Activated CD8-positive, alpha-beta memory T cell treated with anti-CD3 and anti-CD28 coated beads, Interleukin-2, amount 10 ng/mL, durations not matched to agents 7 days and 5 days (primary cell): ENCODE measurements around the gene ACAN. TPM values are rescaled to one million over a fixed set of nuclear protein-coding genes. Genes with fewer than 3 reads are reported as not detected.
A peak's percentile ranks its signal among the peaks of the same experiment; 100 is the strongest.

Experiments
- ATAC-seq: fragments of 150-1000 bp; cut with Tn5 transposase; one replicate; pipeline ENCODE4 v1.10.0; 2021; ENCODE audit warnings: moderate library complexity
- CTCF ChIA-PET: fragments of 350-600 bp; sonication (Branson Sonifier 250); formaldehyde crosslinking; loops from one replicate; lab custom pipeline; 2021; ENCODE audit warnings: antibody characterized with exemption; lab: Charles Lee
- DNase-seq: peaks from one replicate; pipeline ENCODE4 v3.0.0-alpha.2; 2020
- H3K27ac Mint-ChIP-seq: one replicate; pipeline ENCODE4 v1.8.0; 2021; ENCODE audit warnings: mild to moderate bottlenecking, mixed read lengths
- H3K27me3 Mint-ChIP-seq: one replicate; pipeline ENCODE4 v1.8.0; 2021; ENCODE audit warnings: mixed read lengths
- H3K36me3 Mint-ChIP-seq: one replicate; pipeline ENCODE4 v1.8.0; 2021; ENCODE audit warnings: mild to moderate bottlenecking, mixed read lengths
- H3K4me1 Mint-ChIP-seq: one replicate; pipeline ENCODE4 v1.8.0; 2021; ENCODE audit warnings: mixed read lengths
- H3K4me3 Mint-ChIP-seq: one replicate; pipeline ENCODE4 v1.8.0; 2021; ENCODE audit warnings: mild to moderate bottlenecking, moderate library complexity, mixed read lengths
- H3K9me3 Mint-ChIP-seq: one replicate; pipeline ENCODE4 v1.8.0; 2022; ENCODE audit warnings: low read depth, mixed read lengths
- total RNA-seq, 2 experiments: library from RNA; stranded (reverse); gene quantifications; one replicate each; pipeline ENCODE4 v1.2.3, GENCODE V29; 2021

Gene ACAN
- total RNA-seq, 2 experiments from 2014 or later, result not detected

GRCh38 chr15:88878720-88879184 is 75.5 kb downstream of the ACAN start:
- ATAC-seq (peak; percentile 76), DNase-seq (peak; percentile 49)
- Mint-ChIP-seq H3K4me1 (no peaks in the 10 kb centered on the region), H3K9me3 (no peaks in the 10 kb centered on the region), H3K36me3 (peaks cover 3% of the 10 kb centered on the region), H3K4me3 (no peak overlapping the region), H3K27ac (no peak overlapping the region), H3K27me3 (no peaks in the 10 kb centered on the region)
- CTCF ChIA-PET, result interaction anchor here (0.8 to 2.1 kb wide), 9 partner anchors 9 to 452 kb away, joined by 3 to 9 read pairs (median 3); no protein-coding TSS in a partner anchor

- Mint-ChIP-seq H3K9me3 (no peaks in the 10 kb centered on the region), H3K27ac (no peak overlapping the region), H3K36me3 (peaks cover 1% of the 10 kb centered on the region), H3K4me1 (no peaks in the 10 kb centered on the region), H3K27me3 (no peaks in the 10 kb centered on the region), H3K4me3 (no peak overlapping the region)
- ATAC-seq, result no peak
- no peak for DNase-seq
- CTCF ChIA-PET, result interaction anchor here (0.8 to 1.2 kb wide), 2 partner anchors 24 to 296 kb away, joined by 3 to 4 read pairs; no protein-coding TSS in a partner anchor
These were observed 77.9 kb downstream of the ACAN start for GRCh38 chr15:88880944-88881740.

- H3K27ac Mint-ChIP-seq, result no peak overlapping the region
- H3K4me3 Mint-ChIP-seq, result no peak overlapping the region
- ATAC-seq (no peak), DNase-seq (no peak)
- H3K27me3 Mint-ChIP-seq, result no peaks in the 10 kb centered on the region
- H3K4me1 Mint-ChIP-seq, result no peaks in the 10 kb centered on the region
- H3K36me3 Mint-ChIP-seq, result peaks cover 1% of the 10 kb centered on the region
- CTCF ChIA-PET, result no interaction called here
- no peaks in the 10 kb centered on the region for H3K9me3 Mint-ChIP-seq
These were observed 78.5 kb downstream of the ACAN start for GRCh38 chr15:88881775-88882174.

GRCh38 chr15:88882785-88883184 is 79.5 kb downstream of the ACAN start:
- H3K27me3 Mint-ChIP-seq, result no peaks in the 10 kb centered on the region

GRCh38 chr15:88887068-88887580 is 83.9 kb downstream of the ACAN start:
- CTCF ChIA-PET, result interaction anchor here (1.8 kb wide), 1 partner anchor 8 kb away, joined by 8 read pairs; no protein-coding TSS in a partner anchor
- Mint-ChIP-seq H3K9me3 (no peaks in the 10 kb centered on the region), H3K27me3 (no peaks in the 10 kb centered on the region), H3K27ac (no peak overlapping the region), H3K4me1 (no peaks in the 10 kb centered on the region), H3K4me3 (no peak overlapping the region), H3K36me3 (peaks cover 1% of the 10 kb centered on the region)
- ATAC-seq, result no peak
- no peak for DNase-seq

More at GRCh38 chr15:88882785-88883184, 79.5 kb downstream of the ACAN start:
- no peak overlapping the region for H3K4me3 Mint-ChIP-seq
- H3K27ac Mint-ChIP-seq, result no peak overlapping the region
- ATAC-seq, result no peak
- H3K9me3 Mint-ChIP-seq, result no peaks in the 10 kb centered on the region
- H3K4me1 Mint-ChIP-seq, result no peaks in the 10 kb centered on the region
- DNase-seq, result no peak
- H3K36me3 Mint-ChIP-seq, result peaks cover 1% of the 10 kb centered on the region
- CTCF ChIA-PET, result interaction anchor here (1.0 to 1.2 kb wide), 3 partner anchors 11 to 293 kb away, joined by 3 read pairs; no protein-coding TSS in a partner anchor

GRCh38 chr15:88888719-88889118 is 85.5 kb downstream of the ACAN start:
- Mint-ChIP-seq H3K36me3 (no peaks in the 10 kb centered on the region), H3K27me3 (no peaks in the 10 kb centered on the region), H3K9me3 (no peaks in the 10 kb centered on the region), H3K27ac (no peak overlapping the region), H3K4me3 (no peak overlapping the region), H3K4me1 (peaks cover 3% of the 10 kb centered on the region)
- ATAC-seq, result no peak
- no peak for DNase-seq
- CTCF ChIA-PET, result no interaction called here

GRCh38 chr15:88890495-88890894 is 87.3 kb downstream of the ACAN start:
- no peaks in the 10 kb centered on the region for H3K27me3 Mint-ChIP-seq
- H3K4me1 Mint-ChIP-seq, result peaks cover 11% of the 10 kb centered on the region
- no peak overlapping the region for H3K27ac Mint-ChIP-seq
- DNase-seq, result no peak
- H3K36me3 Mint-ChIP-seq, result no peaks in the 10 kb centered on the region
- no peaks in the 10 kb centered on the region for H3K9me3 Mint-ChIP-seq
- CTCF ChIA-PET, result interaction anchor here (1.1 to 6.5 kb wide), 4 partner anchors 12 to 266 kb away, joined by 3 to 59 read pairs (median 6); no protein-coding TSS in a partner anchor
- H3K4me3 Mint-ChIP-seq, result no peak overlapping the region
- no peak for ATAC-seq

GRCh38 chr15:88891540-88892254 is 88.5 kb downstream of the ACAN start:
- H3K4me3 Mint-ChIP-seq, result no peak overlapping the region

GRCh38 chr15:88894348-88894818 is 91.1 kb downstream of the ACAN start:
- Mint-ChIP-seq H3K9me3 (no peaks in the 10 kb centered on the region), H3K36me3 (no peaks in the 10 kb centered on the region), H3K4me1 (peaks cover 28% of the 10 kb centered on the region), H3K4me3 (peak overlapping the region; percentile 71), H3K27ac (peak overlapping the region; percentile 1), H3K27me3 (no peaks in the 10 kb centered on the region)
- peak; percentile 88 for DNase-seq
- ATAC-seq, result peak; percentile 69
- CTCF ChIA-PET, result interaction anchor here (0.7 to 6.5 kb wide), 9 partner anchors 9 to 283 kb away, joined by 3 to 59 read pairs (median 3); no protein-coding TSS in a partner anchor

More at GRCh38 chr15:88891540-88892254, 88.5 kb downstream of the ACAN start:
- no peaks in the 10 kb centered on the region for H3K27me3 Mint-ChIP-seq
- CTCF ChIA-PET, result interaction anchor here (0.9 to 6.5 kb wide), 6 partner anchors 12 to 267 kb away, joined by 3 to 59 read pairs (median 3); no protein-coding TSS in a partner anchor
- peaks cover 17% of the 10 kb centered on the region for H3K4me1 Mint-ChIP-seq
- DNase-seq (no peak), ATAC-seq (no peak)
- no peaks in the 10 kb centered on the region for H3K36me3 Mint-ChIP-seq
- H3K27ac Mint-ChIP-seq, result no peak overlapping the region
- H3K9me3 Mint-ChIP-seq, result no peaks in the 10 kb centered on the region

- ATAC-seq (peak; percentile 48), DNase-seq (peak; percentile 74)
- CTCF ChIA-PET, result interaction anchor here (0.8 to 6.5 kb wide), 9 partner anchors 9 to 282 kb away, joined by 3 to 59 read pairs (median 4); no protein-coding TSS in a partner anchor
- peak within 1 kb of the TSS; percentile 77 for H3K27ac Mint-ChIP-seq
- peaks cover 28% of the 10 kb centered on the region for H3K4me1 Mint-ChIP-seq
- no peaks in the 10 kb centered on the region for H3K36me3 Mint-ChIP-seq
- no peaks in the 10 kb centered on the region for H3K27me3 Mint-ChIP-seq
- peak within 1 kb of the TSS; percentile 71 for H3K4me3 Mint-ChIP-seq
- no peaks in the 10 kb centered on the region for H3K9me3 Mint-ChIP-seq
These were observed 91.9 kb downstream of the ACAN start, which contains the start of gene HAPLN3 for GRCh38 chr15:88894819-88895767. TSS of gene HAPLN3 (minus strand) at chr15:88895544. CDS start at chr15:88887298, 8,246 bp downstream.

- CTCF ChIA-PET, result interaction anchor here (1.0 to 2.9 kb wide), 4 partner anchors 8 to 309 kb away, joined by 3 to 13 read pairs (median 4); no protein-coding TSS in a partner anchor
- Mint-ChIP-seq H3K9me3 (no peaks in the 10 kb centered on the region), H3K36me3 (no peaks in the 10 kb centered on the region), H3K4me1 (peaks cover 28% of the 10 kb centered on the region), H3K27me3 (no peaks in the 10 kb centered on the region), H3K4me3 (no peak overlapping the region), H3K27ac (no peak overlapping the region)
- no peak for ATAC-seq
- DNase-seq, result no peak
These were observed 93.2 kb downstream of the ACAN start for GRCh38 chr15:88896333-88897033.
